Spinal cord (tissue), 10 donors: ENCODE data around the gene ZBTB34. TPM values are rescaled to one million over a fixed set of nuclear protein-coding genes. Genes with fewer than 3 reads are reported as not detected.
A peak's percentile ranks its signal among the peaks of the same experiment; 100 is the strongest.

ENCODE experiments used
- DNase-seq, 6 donors: peaks; one replicate each; pipeline versions ENCODE4 v3.0.0 to v3.0.0-alpha.2; 2013 to 2015; ENCODE audit warnings: low spot score in 6 of 6, low read depth in 4 of 6
- H3K27ac ChIP-seq: one replicate; pipeline ENCODE4 v1.5.1; 2013; ENCODE audit warnings: low read depth, low read length, control low read depth
- H3K27me3 ChIP-seq: one replicate; pipeline ENCODE4 v1.6.1; 2013; ENCODE audit warnings: low read length; ENCODE audit not compliant: control insufficient read depth, insufficient read depth
- H3K36me3 ChIP-seq: one replicate; pipeline ENCODE4 v1.6.1; 2013; ENCODE audit warnings: low read length; ENCODE audit not compliant: control insufficient read depth, insufficient read depth
- H3K4me1 ChIP-seq: one replicate; pipeline ENCODE4 v1.6.1; 2013; ENCODE audit warnings: low read length; ENCODE audit not compliant: control insufficient read depth, insufficient read depth
- H3K4me3 ChIP-seq: one replicate; pipeline ENCODE4 v1.5.1; 2013; ENCODE audit warnings: low read depth, low read length, control low read depth
- H3K9me3 ChIP-seq: one replicate; pipeline ENCODE4 v1.6.1; 2013; ENCODE audit warnings: low read length; ENCODE audit not compliant: control insufficient read depth, insufficient read depth
- WGBS: methylation state at CpG from one replicate; pipeline ENCODE4 v1.1.5; 2013; ENCODE audit warnings: missing lambda C conversion rate; ENCODE audit not compliant: insufficient coverage; 5-methylcytosine and 5-hydroxymethylcytosine counted together
- polyA plus RNA-seq, 2 donors: library from polyadenylated mRNA; unstranded; fragments of 120-200 nt; gene quantifications; one replicate each; pipeline ENCODE4 v1.2.1, GENCODE V29; 2013; ENCODE audit not compliant: insufficient read length in 2 of 2
- total RNA-seq, 2 donors: library from RNA; depleted of rRNA in 1 of 2; stranded (reverse); fragments of 120-200 nt in 1 of 2; fragments of >200 nt in 1 of 2; gene quantifications; one replicate each; pipeline versions ENCODE4 v1.2.3 to v1.2.4, GENCODE V29; 2013 to 2014
- donor health status: healthy.

The ZBTB34 gene
- total and polyA plus RNA-seq, 4 donors = 11.8 to 24.5 (median 14.9) TPM

- Histone ChIP-seq H3K9me3 (no peaks in the 10 kb centered on the region), H3K27me3 (no peaks in the 10 kb centered on the region), H3K4me3 (no peak overlapping the region), H3K4me1 (peaks cover 16% of the 10 kb centered on the region), H3K36me3 (no peaks in the 10 kb centered on the region), H3K27ac (no peak overlapping the region)
- no peak for DNase-seq
- 90% methylated on average over 2 of the region's 4 CpGs for WGBS
These were observed 12.1 kb downstream of the ZBTB34 start for GRCh38 chr9:126872516-126872915.

- H3K27me3 ChIP-seq = no peaks in the 10 kb centered on the region
- H3K27ac ChIP-seq = no peak overlapping the region
- H3K4me3 ChIP-seq = no peak overlapping the region
- no peaks in the 10 kb centered on the region for H3K9me3 ChIP-seq
- H3K36me3 ChIP-seq = peaks cover under 1% of the 10 kb centered on the region
- H3K4me1 ChIP-seq = peaks cover under 1% of the 10 kb centered on the region
- WGBS = 74% methylated on average over 4 of the region's 9 CpGs
- no peak for DNase-seq
These were observed 14.3 kb downstream of the ZBTB34 start for GRCh38 chr9:126874546-126875314.

- Histone ChIP-seq H3K27ac (no peak overlapping the region), H3K4me3 (no peak overlapping the region), H3K27me3 (no peaks in the 10 kb centered on the region), H3K36me3 (peaks cover 8% of the 10 kb centered on the region), H3K9me3 (no peaks in the 10 kb centered on the region), H3K4me1 (peaks cover 11% of the 10 kb centered on the region)
- DNase-seq = no peak
- WGBS = no CpG with 5 or more reads among the region's 4 CpGs
These were observed 15.5 kb downstream of the ZBTB34 start for GRCh38 chr9:126875756-126876510.

- Histone ChIP-seq H3K36me3 (peaks cover 8% of the 10 kb centered on the region), H3K9me3 (no peaks in the 10 kb centered on the region), H3K4me3 (no peak overlapping the region), H3K27me3 (no peaks in the 10 kb centered on the region), H3K27ac (no peak overlapping the region), H3K4me1 (peaks cover 11% of the 10 kb centered on the region)
- WGBS = no CpG with 5 or more reads among the region's 4 CpGs
- peak in 1 of 6 donors; percentile 45 for DNase-seq
These were observed 16.1 kb downstream of the ZBTB34 start for GRCh38 chr9:126876531-126876930.

GRCh38 chr9:126877418-126877817 is 17.0 kb downstream of the ZBTB34 start:
- no peak for DNase-seq
- H3K4me1 ChIP-seq = peaks cover 12% of the 10 kb centered on the region
- 93% methylated on average over 6 of the region's 9 CpGs for WGBS

GRCh38 chr9:126879288-126879687 is 18.8 kb downstream of the ZBTB34 start:
- Histone ChIP-seq H3K4me1 (peaks cover 25% of the 10 kb centered on the region), H3K27me3 (no peaks in the 10 kb centered on the region), H3K36me3 (peaks cover 8% of the 10 kb centered on the region), H3K9me3 (no peaks in the 10 kb centered on the region), H3K27ac (no peak overlapping the region), H3K4me3 (no peak overlapping the region)
- 86% methylated on average over 8 of the region's 9 CpGs for WGBS
- no peak for DNase-seq

More at GRCh38 chr9:126877418-126877817, 17.0 kb downstream of the ZBTB34 start:
- Histone ChIP-seq H3K27ac (no peak overlapping the region), H3K27me3 (no peaks in the 10 kb centered on the region), H3K4me3 (no peak overlapping the region), H3K36me3 (peaks cover 8% of the 10 kb centered on the region), H3K9me3 (no peaks in the 10 kb centered on the region)

GRCh38 chr9:126880226-126880946 is 19.9 kb downstream of the ZBTB34 start:
- peaks cover 8% of the 10 kb centered on the region for H3K36me3 ChIP-seq
- H3K9me3 ChIP-seq = no peaks in the 10 kb centered on the region
- WGBS = 94% methylated on average over 10 of the region's 23 CpGs
- no peak overlapping the region for H3K27ac ChIP-seq
- peaks cover 25% of the 10 kb centered on the region for H3K4me1 ChIP-seq
- H3K27me3 ChIP-seq = no peaks in the 10 kb centered on the region
- H3K4me3 ChIP-seq = no peak overlapping the region
- no peak for DNase-seq

- Histone ChIP-seq H3K27me3 (no peaks in the 10 kb centered on the region), H3K36me3 (peaks cover 11% of the 10 kb centered on the region), H3K4me3 (no peak overlapping the region), H3K27ac (no peak overlapping the region), H3K9me3 (no peaks in the 10 kb centered on the region), H3K4me1 (peaks cover 25% of the 10 kb centered on the region)
- no CpG with 5 or more reads among the region's 6 CpGs for WGBS
- DNase-seq = peak in 2 of 6 donors; percentile 55 to 73
These were observed 20.5 kb downstream of the ZBTB34 start for GRCh38 chr9:126880947-126881332.

- peaks cover 25% of the 10 kb centered on the region for H3K4me1 ChIP-seq
- peaks cover 16% of the 10 kb centered on the region for H3K36me3 ChIP-seq
- H3K27ac ChIP-seq = no peak overlapping the region
- DNase-seq = peak in 1 of 6 donors; percentile 48
- 66% methylated on average over 4 of the region's 11 CpGs for WGBS
- no peaks in the 10 kb centered on the region for H3K9me3 ChIP-seq
- no peak overlapping the region for H3K4me3 ChIP-seq
- no peaks in the 10 kb centered on the region for H3K27me3 ChIP-seq
These were observed 22.3 kb downstream of the ZBTB34 start for GRCh38 chr9:126882746-126883145.
